GM18520 (cell line): Measurements from ENCODE around the gene HOMEZ.
A peak's percentile ranks its signal among the peaks of the same experiment; 100 is the strongest.
"Not testable (repeated sequence)": the region's sequence is repeated elsewhere in the genome, so short reads cannot be mapped to it uniquely, and the experiment has no call there.

Source experiments
- ATAC-seq: cut with Tn5 transposase; IDR thresholded peaks from one replicate; pipeline ENCODE4 v1.9.1; 2021; ENCODE audit not compliant: unreplicated experiment

The HOMEZ gene

GRCh38 chr14:23286020-23286901, at the start of gene HOMEZ:
Gene HOMEZ (minus strand): TSS chr14:23286132. CDS start chr14:23285952, 180 bp downstream.
- peak; percentile 95 for ATAC-seq

GRCh38 chr14:23335623-23336022, 49.7 kb upstream of the HOMEZ start:
- no peak for ATAC-seq

GRCh38 chr14:23327947-23328744, 42.2 kb upstream of the HOMEZ start:
- no peak for ATAC-seq

GRCh38 chr14:23326491-23327332, 40.8 kb upstream of the HOMEZ start:
- ATAC-seq: no peak

GRCh38 chr14:23325746-23326145, 39.8 kb upstream of the HOMEZ start:
- ATAC-seq: not testable (repeated sequence)

GRCh38 chr14:23324993-23325392, 39.1 kb upstream of the HOMEZ start:
- no peak for ATAC-seq

- no peak for ATAC-seq
These were observed 38.5 kb upstream of the HOMEZ start for GRCh38 chr14:23324455-23324846.

- ATAC-seq: no peak
These were observed 38.0 kb upstream of the HOMEZ start for GRCh38 chr14:23323838-23324454.

GRCh38 chr14:23322568-23323517, 36.9 kb upstream of the HOMEZ start:
- no peak for ATAC-seq

GRCh38 chr14:23321572-23322547, 35.9 kb upstream of the HOMEZ start:
- ATAC-seq: peak; percentile 1

GRCh38 chr14:23320584-23321571, 34.9 kb upstream of the HOMEZ start, which contains the start of gene PABPN1:
Gene PABPN1 (plus strand): TSS chr14:23321457. CDS start chr14:23321470, 13 bp downstream.
- ATAC-seq: peak; percentile 91

GRCh38 chr14:23319746-23320583, 34.0 kb upstream of the HOMEZ start:
- no peak for ATAC-seq

GRCh38 chr14:23316300-23316699, 30.4 kb upstream of the HOMEZ start:
- ATAC-seq: no peak

GRCh38 chr14:23310546-23310945, 24.6 kb upstream of the HOMEZ start:
- no peak for ATAC-seq

- ATAC-seq: no peak
These were observed 23.0 kb upstream of the HOMEZ start for GRCh38 chr14:23308721-23309445.
